A549 (cell line): ENCODE results near the gene TCF7L2.

ENCODE experiments used
- CBX2 ChIP-seq: fragments of 200-600 bp; sonication (generic); IDR thresholded peaks from 2 replicates; pipeline ENCODE4 v1.6.1; 2016; ENCODE audit warnings: low read depth, mild to moderate bottlenecking, borderline replicate concordance
- CEBPB ChIP-seq, 2 experiments: fragments of >200 bp in 1 of 2; sonication (Bioruptor Twin) in 1 of 2; formaldehyde crosslinking in 1 of 2; IDR thresholded peaks; 2 replicates each; pipeline ENCODE4 v1.6.1; 2012 to 2016
- CTCF ChIP-seq: fragments of >200 bp; sonication (Bioruptor Twin); formaldehyde crosslinking; IDR thresholded peaks from 3 replicates; pipeline ENCODE4 v1.5.1; 2016
- NR3C1 ChIP-seq: fragments of >200 bp; sonication (Bioruptor Twin); formaldehyde crosslinking; IDR thresholded peaks from 3 replicates; pipeline ENCODE4 v1.6.1; 2017
- POLR2A ChIP-seq: IDR thresholded peaks from 2 replicates; pipeline ENCODE4 v1.6.1; 2012; ENCODE audit warnings: mild to moderate bottlenecking, low read length
- RFX5 ChIP-seq: fragments of 450-650 bp; IDR thresholded peaks from 2 replicates; pipeline ENCODE4 v1.7.1; 2014; ENCODE audit warnings: antibody characterized with exemption, mild to moderate bottlenecking, moderate library complexity
- SMC3 ChIP-seq: fragments of >200 bp; sonication (Bioruptor Twin); formaldehyde crosslinking; IDR thresholded peaks from 3 replicates; pipeline ENCODE4 v1.6.1; 2018; ENCODE audit warnings: inconsistent platforms
- SREBF2 ChIP-seq: fragments of 450-650 bp; IDR thresholded peaks from 2 replicates; pipeline ENCODE4 v1.6.1; 2014; ENCODE audit warnings: mild to moderate bottlenecking, moderate library complexity
- TP53 ChIP-seq: fragments of 250-450 bp; sonication (Bioruptor Pico); IDR thresholded peaks from 2 replicates; pipeline ENCODE4 v1.5.0; 2021; ENCODE audit warnings: mild to moderate bottlenecking, moderate library complexity

- TF ChIP-seq CBX2 (no peak), CTCF (no peak), RFX5 (no peak), NR3C1 (no peak), TP53 (CRISPR knock-in tag) (no peak), POLR2A (no peak), SMC3 (no peak), CEBPB (IDR thresholded peaks at IDR 0.05) (no peak), SREBF2 (no peak)
These were observed 182.6 kb downstream of the TCF7L2 start for GRCh38 chr10:113132591-113133121.
